Spleen (tissue), 11 donors: ENCODE data around the gene ENKD1. TPM values are rescaled to one million over a fixed set of nuclear protein-coding genes. Genes with fewer than 3 reads are reported as not detected.
"Not testable (repeated sequence)": the region's sequence is repeated elsewhere in the genome, so short reads cannot be mapped to it uniquely, and the experiment has no call there.

Experiments
- DNase-seq: peaks from one replicate; pipeline ENCODE4 v3.0.0-alpha.2; 2020
- H3K27ac ChIP-seq, 8 donors: fragments of 200-600 bp; sonication (generic) in 7 of 8; 1 replicate in 4 of 8; 2 replicates in 4 of 8; pipeline versions ENCODE4 v1.5.0 to v1.8.0; 2016 to 2021; ENCODE audit warnings: inconsistent platforms in 4 of 8, mild to moderate bottlenecking in 4 of 8, moderate library complexity in 1 of 8
- H3K27me3 ChIP-seq, 7 donors: fragments of 200-600 bp; sonication (generic) in 6 of 7; replicated peaks in 1 of 7; 1 replicate in 4 of 7; 2 replicates in 3 of 7; pipeline versions ENCODE4 v1.5.0 to v1.8.0; 2016 to 2021; ENCODE audit warnings: inconsistent platforms in 3 of 7, mild to moderate bottlenecking in 1 of 7
- H3K36me3 ChIP-seq, 6 donors: fragments of 200-600 bp; sonication (generic) in 5 of 6; 1 replicate in 4 of 6; 2 replicates in 2 of 6; pipeline versions ENCODE4 v1.5.0 to v1.8.0; 2016 to 2021; ENCODE audit warnings: inconsistent platforms in 2 of 6
- H3K4me1 ChIP-seq, 6 donors: fragments of 200-600 bp; sonication (generic) in 5 of 6; 1 replicate in 3 of 6; 2 replicates in 3 of 6; pipeline versions ENCODE4 v1.5.0 to v1.8.0; 2016 to 2021; ENCODE audit warnings: inconsistent platforms in 3 of 6
- H3K4me3 ChIP-seq, 8 donors: fragments of 200-600 bp; sonication (generic) in 7 of 8; 1 replicate in 4 of 8; 2 replicates in 4 of 8; pipeline versions ENCODE4 v1.5.0 to v1.8.0; 2016 to 2021; ENCODE audit warnings: inconsistent platforms in 4 of 8, mild to moderate bottlenecking in 4 of 8, moderate library complexity in 2 of 8
- H3K9me3 ChIP-seq, 8 donors: fragments of 200-600 bp; sonication (generic) in 7 of 8; 1 replicate in 4 of 8; 2 replicates in 4 of 8; pipeline versions ENCODE4 v1.5.0 to v1.8.0; 2016 to 2021; ENCODE audit warnings: inconsistent platforms in 4 of 8
- CTCF ChIP-seq, 11 experiments: fragments of 200-600 bp in 7 of 11; fragments of 450-650 bp in 4 of 11; sonication (generic) in 4 of 11; IDR thresholded peaks in 8 of 11; conservative IDR thresholded peaks in 3 of 11; 1 replicate in 7 of 11; 2 replicates in 4 of 11; pipeline versions ENCODE4 v1.4.0 to v1.8.0; 2016 to 2021; ENCODE audit warnings: antibody characterized with exemption in 11 of 11, inconsistent platforms in 4 of 11, mild to moderate bottlenecking in 1 of 11
- POLR2A ChIP-seq, 3 donors: fragments of 450-650 bp; IDR thresholded peaks; one replicate each; pipeline ENCODE4 v1.5.1; 2017; ENCODE audit warnings: antibody characterized with exemption in 3 of 3, mild to moderate bottlenecking in 1 of 3
- POLR2AphosphoS5 ChIP-seq, 3 donors: sonication (generic); formaldehyde crosslinking; IDR thresholded peaks; one replicate each; pipeline ENCODE4 v1.5.1; 2017; ENCODE audit warnings: antibody characterized with exemption in 3 of 3
- WGBS, 5 donors: extraction: QIAGEN DNeasy Blood & Tissue Kit in 3 of 5; methylation state at CpG; one replicate each; pipeline versions ENCODE4 v1.1.5 to v1.1.7; 2013 to 2018; 5-methylcytosine and 5-hydroxymethylcytosine counted together
- intact Hi-C: fragments of 100-400 bp; cut with DNase I; formaldehyde crosslinking; loops from one replicate; pipeline ENCODE4 v1.15.0; 2023; ENCODE audit warnings: low total_unique reads
- polyA plus RNA-seq, 3 donors: library from polyadenylated mRNA; stranded (reverse); fragments of 200-250 nt; gene quantifications; one replicate each; pipeline ENCODE4 v1.2.1, GENCODE V29; 2013
- total RNA-seq, 7 donors: library from RNA; depleted of rRNA in 3 of 7; stranded (reverse); fragments of >200 nt in 3 of 7; fragmentation: NEBNext Ultra II Directional in 4 of 7; extraction: Animal tissue kit (Norgen Biotek cat#: 25700) in 4 of 7; gene quantifications; one replicate each; pipeline versions ENCODE4 v1.1.0 to v1.2.1, GENCODE V29; 2016 to 2021
- donor health status: healthy with polysubstance abuse.
- donor health status: DM: no; HTN: no; CAD: no; lungs with moderate emphysema.
- donor health status: DM: no; HTN: no; CAD: no.
- donor health status: Bipolar disorder and iron deficiency.
- donor health status: healthy.
- donor health status: DM: no; HTN: no; CAD: no.
- donor health status: DM: yes; HTN: yes; CAD: no.

ENKD1 gene
- total and polyA plus RNA-seq, 10 donors: 9.2 to 21.6 (median 12.2) TPM

GRCh38 chr16:67694611-67695010 lies 28.1 kb upstream of the ENKD1 start:
- no peak for DNase-seq
- H3K27me3 ChIP-seq: no peaks in the 10 kb centered on the region

GRCh38 chr16:67693517-67694285 lies 27.2 kb upstream of the ENKD1 start:
- intact Hi-C loops, H3K27me3 ChIP-seq, H3K4me3 ChIP-seq, H3K9me3 ChIP-seq: not testable (repeated sequence)
- H3K27ac ChIP-seq: peak overlapping the region in 3 of 8 donors; percentile 13 to 33 (median 18)
- DNase-seq: peak; percentile 58
- peaks cover 0 to 18% (median 4%) of the 10 kb centered on the region in 6 donors for H3K36me3 ChIP-seq
- peaks cover 0 to 58% (median 28%) of the 10 kb centered on the region in 6 donors for H3K4me1 ChIP-seq
- WGBS, 5 donors: 83 to 94% (median 89%) methylated on average over 8 of the region's 8 CpGs

More at GRCh38 chr16:67694611-67695010, 28.1 kb upstream of the ENKD1 start:
- no peak for TF ChIP-seq POLR2A (IDR thresholded peaks at IDR 0.05)
- TF ChIP-seq CTCF (IDR thresholded peaks at IDR 0.05 in 8 of 11, conservative IDR thresholded peaks at IDR 0.05 in 3 of 11): no peak
- no peak for TF ChIP-seq POLR2AphosphoS5 (IDR thresholded peaks at IDR 0.05)
- WGBS, 5 donors: 61 to 80% (median 73%) methylated on average over 2 of the region's 2 CpGs
- peaks cover 0 to 26% (median 9%) of the 10 kb centered on the region in 6 donors for H3K36me3 ChIP-seq
- H3K9me3 ChIP-seq: peaks cover 0 to 8% (median 7%) of the 10 kb centered on the region in 8 donors
- peaks cover 0 to 58% (median 28%) of the 10 kb centered on the region in 6 donors for H3K4me1 ChIP-seq
- peak overlapping the region in 2 of 8 donors; percentile 18 to 33 for H3K27ac ChIP-seq
- H3K4me3 ChIP-seq: no peak overlapping the region
- intact Hi-C loops: no loop called here

GRCh38 chr16:67685388-67686112 lies 19.0 kb upstream of the ENKD1 start:
- peaks cover 0 to 48% (median 12%) of the 10 kb centered on the region in 6 donors for H3K36me3 ChIP-seq
- H3K4me1 ChIP-seq: peaks cover 11 to 62% (median 30%) of the 10 kb centered on the region in 6 donors
- intact Hi-C loops: no loop called here
- TF ChIP-seq POLR2AphosphoS5 (IDR thresholded peaks at IDR 0.05): no peak
- no peak for TF ChIP-seq CTCF (IDR thresholded peaks at IDR 0.05 in 8 of 11, conservative IDR thresholded peaks at IDR 0.05 in 3 of 11)
- TF ChIP-seq POLR2A (IDR thresholded peaks at IDR 0.05): no peak
- H3K4me3 ChIP-seq: peak overlapping the region in 1 of 8 donors; percentile 18
- no peak for DNase-seq
- H3K27me3 ChIP-seq: no peaks in the 10 kb centered on the region
- 68 to 73% (median 71%) methylated on average over 16 to 17 of the region's 17 CpGs for WGBS, 5 donors
- H3K27ac ChIP-seq: peak overlapping the region; percentile 32 to 89 (median 81)
- no peaks in the 10 kb centered on the region for H3K9me3 ChIP-seq

- no peak overlapping the region for H3K4me3 ChIP-seq
- no peaks in the 10 kb centered on the region for H3K27me3 ChIP-seq
- WGBS, 5 donors: 87 to 96% (median 87%) methylated on average over 4 of the region's 4 CpGs
- no peaks in the 10 kb centered on the region for H3K9me3 ChIP-seq
- TF ChIP-seq POLR2A (IDR thresholded peaks at IDR 0.05) (no peak), POLR2AphosphoS5 (IDR thresholded peaks at IDR 0.05) (no peak), CTCF (IDR thresholded peaks at IDR 0.05 in 8 of 11, conservative IDR thresholded peaks at IDR 0.05 in 3 of 11) (no peak)
- intact Hi-C loops: no loop called here
- peaks cover 0 to 60% (median 12%) of the 10 kb centered on the region in 6 donors for H3K36me3 ChIP-seq
- peaks cover 11 to 57% (median 30%) of the 10 kb centered on the region in 6 donors for H3K4me1 ChIP-seq
- DNase-seq: no peak
- peak overlapping the region; percentile 36 to 89 (median 81) for H3K27ac ChIP-seq
These were observed 17.2 kb upstream of the ENKD1 start for GRCh38 chr16:67683767-67684166.
